ENCODE results near the gene DAZAP1.

DAZAP1 gene

GRCh38 chr19:1445185-1445931 lies 38.0 kb downstream of the DAZAP1 start:
- DNase-seq = no peak

GRCh38 chr19:1445932-1446712 lies 38.7 kb downstream of the DAZAP1 start:
- no peak for DNase-seq

- DNase-seq = no peak
Observed at GRCh38 chr19:1446713-1447481, 39.5 kb downstream of the DAZAP1 start.

GRCh38 chr19:1447504-1447903 lies 40.1 kb downstream of the DAZAP1 start:
- DNase-seq = no peak

GRCh38 chr19:1447944-1448343 lies 40.6 kb downstream of the DAZAP1 start:
- DNase-seq = no peak

- no peak for DNase-seq
Observed at GRCh38 chr19:1449467-1450442, 42.4 kb downstream of the DAZAP1 start, which contains the start of gene APC2. TSS of gene APC2 (plus strand) at chr19:1450121. CDS start at chr19:1453002, 2,881 bp downstream.

GRCh38 chr19:1450735-1451731 lies 43.6 kb downstream of the DAZAP1 start:
- DNase-seq = no peak

GRCh38 chr19:1451916-1452801 lies 44.8 kb downstream of the DAZAP1 start:
- DNase-seq = no peak

- no peak for DNase-seq
Observed at GRCh38 chr19:1452802-1453524, 45.6 kb downstream of the DAZAP1 start.

GRCh38 chr19:1453525-1454364 lies 46.4 kb downstream of the DAZAP1 start:
- DNase-seq = no peak

GRCh38 chr19:1455002-1455335 lies 47.6 kb downstream of the DAZAP1 start:
- no peak for DNase-seq

GRCh38 chr19:1455336-1456120 lies 48.1 kb downstream of the DAZAP1 start:
- DNase-seq = peak; percentile 81

GRCh38 chr19:1456121-1456900 lies 48.9 kb downstream of the DAZAP1 start:
- no peak for DNase-seq

GRCh38 chr19:1457031-1457739 lies 49.8 kb downstream of the DAZAP1 start:
- DNase-seq = no peak

- DNase-seq = no peak
Observed at GRCh38 chr19:1457892-1458291, 50.5 kb downstream of the DAZAP1 start.

- no peak for DNase-seq
Observed at GRCh38 chr19:1459479-1459878, 52.1 kb downstream of the DAZAP1 start.

Data from NCI-H526 treated with DMSO at 0.1 percent for 48 hours (cell line).